Spleen (tissue), 11 donors: ENCODE data around the gene PPM1B. TPM values are rescaled to one million over a fixed set of nuclear protein-coding genes. Genes with fewer than 3 reads are reported as not detected.
"Not testable (repeated sequence)": the region's sequence is repeated elsewhere in the genome, so short reads cannot be mapped to it uniquely, and the experiment has no call there.

Source experiments
- DNase-seq: peaks from one replicate; pipeline ENCODE4 v3.0.0-alpha.2; 2020
- H3K27ac ChIP-seq, 8 donors: fragments of 200-600 bp; sonication (generic) in 7 of 8; 1 replicate in 4 of 8; 2 replicates in 4 of 8; pipeline versions ENCODE4 v1.5.0 to v1.8.0; 2016 to 2021; ENCODE audit warnings: inconsistent platforms in 4 of 8, mild to moderate bottlenecking in 4 of 8, moderate library complexity in 1 of 8
- H3K27me3 ChIP-seq, 7 donors: fragments of 200-600 bp; sonication (generic) in 6 of 7; replicated peaks in 1 of 7; 1 replicate in 4 of 7; 2 replicates in 3 of 7; pipeline versions ENCODE4 v1.5.0 to v1.8.0; 2016 to 2021; ENCODE audit warnings: inconsistent platforms in 3 of 7, mild to moderate bottlenecking in 1 of 7
- H3K36me3 ChIP-seq, 6 donors: fragments of 200-600 bp; sonication (generic) in 5 of 6; 1 replicate in 4 of 6; 2 replicates in 2 of 6; pipeline versions ENCODE4 v1.5.0 to v1.8.0; 2016 to 2021; ENCODE audit warnings: inconsistent platforms in 2 of 6
- H3K4me1 ChIP-seq, 6 donors: fragments of 200-600 bp; sonication (generic) in 5 of 6; 1 replicate in 3 of 6; 2 replicates in 3 of 6; pipeline versions ENCODE4 v1.5.0 to v1.8.0; 2016 to 2021; ENCODE audit warnings: inconsistent platforms in 3 of 6
- H3K4me3 ChIP-seq, 8 donors: fragments of 200-600 bp; sonication (generic) in 7 of 8; 1 replicate in 4 of 8; 2 replicates in 4 of 8; pipeline versions ENCODE4 v1.5.0 to v1.8.0; 2016 to 2021; ENCODE audit warnings: inconsistent platforms in 4 of 8, mild to moderate bottlenecking in 4 of 8, moderate library complexity in 2 of 8
- H3K9me3 ChIP-seq, 8 donors: fragments of 200-600 bp; sonication (generic) in 7 of 8; 1 replicate in 4 of 8; 2 replicates in 4 of 8; pipeline versions ENCODE4 v1.5.0 to v1.8.0; 2016 to 2021; ENCODE audit warnings: inconsistent platforms in 4 of 8
- CTCF ChIP-seq, 11 experiments: fragments of 200-600 bp in 7 of 11; fragments of 450-650 bp in 4 of 11; sonication (generic) in 4 of 11; IDR thresholded peaks in 8 of 11; conservative IDR thresholded peaks in 3 of 11; 1 replicate in 7 of 11; 2 replicates in 4 of 11; pipeline versions ENCODE4 v1.4.0 to v1.8.0; 2016 to 2021; ENCODE audit warnings: antibody characterized with exemption in 11 of 11, inconsistent platforms in 4 of 11, mild to moderate bottlenecking in 1 of 11
- POLR2A ChIP-seq, 3 donors: fragments of 450-650 bp; IDR thresholded peaks; one replicate each; pipeline ENCODE4 v1.5.1; 2017; ENCODE audit warnings: antibody characterized with exemption in 3 of 3, mild to moderate bottlenecking in 1 of 3
- POLR2AphosphoS5 ChIP-seq, 3 donors: sonication (generic); formaldehyde crosslinking; IDR thresholded peaks; one replicate each; pipeline ENCODE4 v1.5.1; 2017; ENCODE audit warnings: antibody characterized with exemption in 3 of 3
- WGBS, 5 donors: extraction: QIAGEN DNeasy Blood & Tissue Kit in 3 of 5; methylation state at CpG; one replicate each; pipeline versions ENCODE4 v1.1.5 to v1.1.7; 2013 to 2018; 5-methylcytosine and 5-hydroxymethylcytosine counted together
- intact Hi-C: fragments of 100-400 bp; cut with DNase I; formaldehyde crosslinking; loops from one replicate; pipeline ENCODE4 v1.15.0; 2023; ENCODE audit warnings: low total_unique reads
- polyA plus RNA-seq, 3 donors: library from polyadenylated mRNA; stranded (reverse); fragments of 200-250 nt; gene quantifications; one replicate each; pipeline ENCODE4 v1.2.1, GENCODE V29; 2013
- total RNA-seq, 7 donors: library from RNA; depleted of rRNA in 3 of 7; stranded (reverse); fragments of >200 nt in 3 of 7; fragmentation: NEBNext Ultra II Directional in 4 of 7; extraction: Animal tissue kit (Norgen Biotek cat#: 25700) in 4 of 7; gene quantifications; one replicate each; pipeline versions ENCODE4 v1.1.0 to v1.2.1, GENCODE V29; 2016 to 2021
- donor health status: healthy with polysubstance abuse.
- donor health status: DM: no; HTN: no; CAD: no; lungs with moderate emphysema.
- donor health status: DM: no; HTN: no; CAD: no.
- donor health status: Bipolar disorder and iron deficiency.
- donor health status: healthy.
- donor health status: DM: no; HTN: no; CAD: no.
- donor health status: DM: yes; HTN: yes; CAD: no.

PPM1B gene
- total and polyA plus RNA-seq, 10 donors: 21.9 to 86.3 (median 57.4) TPM

DNA sequence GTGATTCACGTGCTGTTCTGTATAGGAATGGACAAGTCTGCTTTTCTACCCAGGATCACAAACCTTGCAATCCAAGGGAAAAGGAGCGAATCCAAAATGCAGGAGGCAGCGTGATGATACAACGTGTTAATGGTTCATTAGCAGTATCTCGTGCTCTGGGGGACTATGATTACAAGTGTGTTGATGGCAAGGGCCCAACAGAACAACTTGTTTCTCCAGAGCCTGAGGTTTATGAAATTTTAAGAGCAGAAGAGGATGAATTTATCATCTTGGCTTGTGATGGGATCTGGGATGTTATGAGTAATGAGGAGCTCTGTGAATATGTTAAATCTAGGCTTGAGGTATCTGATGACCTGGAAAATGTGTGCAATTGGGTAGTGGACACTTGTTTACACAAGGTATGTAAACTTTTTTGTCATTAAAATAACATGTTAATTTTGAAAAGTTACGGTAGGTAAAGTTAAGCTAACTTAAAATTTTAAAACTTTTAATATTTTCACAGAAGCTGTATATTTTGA, 33.0 kb downstream of the PPM1B start:
- no peak overlapping the region for H3K27ac ChIP-seq
- no peak for TF ChIP-seq CTCF (IDR thresholded peaks at IDR 0.05 in 8 of 11, conservative IDR thresholded peaks at IDR 0.05 in 3 of 11)
- TF ChIP-seq POLR2AphosphoS5 (IDR thresholded peaks at IDR 0.05): no peak
- no peak for TF ChIP-seq POLR2A (IDR thresholded peaks at IDR 0.05)
- H3K36me3 ChIP-seq: peaks cover 0 to 51% (median 7%) of the 10 kb centered on the region in 6 donors
- peaks cover 0 to 85% (median 10%) of the 10 kb centered on the region in 6 donors for H3K4me1 ChIP-seq
- H3K27me3 ChIP-seq: no peaks in the 10 kb centered on the region
- no peak for DNase-seq
- 95 to 98% (median 98%) methylated on average over 6 of the region's 6 CpGs for WGBS, 5 donors
- H3K4me3 ChIP-seq: no peak overlapping the region
- peaks cover 0 to 6% (median 0%) of the 10 kb centered on the region in 8 donors for H3K9me3 ChIP-seq
- intact Hi-C loops: no loop called here

DNA sequence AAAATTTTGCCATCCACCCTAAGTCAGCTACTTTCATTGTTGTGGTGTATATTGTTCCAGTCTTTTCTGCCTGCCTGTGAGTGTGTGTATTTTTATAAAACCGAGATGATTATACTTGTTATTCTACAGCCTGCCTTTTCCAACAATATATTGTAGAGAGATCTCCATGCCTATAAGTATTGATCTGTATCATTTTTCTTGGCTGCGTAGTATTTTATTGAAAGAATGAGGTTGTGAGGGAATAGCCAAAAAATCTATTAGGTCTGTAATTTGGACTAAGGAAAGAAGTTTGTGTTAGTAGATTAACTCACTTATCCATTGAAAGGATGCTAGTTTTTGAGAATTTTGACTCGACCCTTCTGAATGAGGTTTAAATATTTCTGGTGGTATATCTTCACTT, 34.9 kb downstream of the PPM1B start:
- intact Hi-C loops: no loop called here
- peaks cover 0 to 68% (median 9%) of the 10 kb centered on the region in 6 donors for H3K4me1 ChIP-seq
- DNase-seq: no peak
- 96 to 98% (median 97%) methylated on average over 3 of the region's 3 CpGs for WGBS, 5 donors
- no peaks in the 10 kb centered on the region for H3K27me3 ChIP-seq
- H3K27ac ChIP-seq: no peak overlapping the region
- H3K4me3 ChIP-seq: no peak overlapping the region
- H3K36me3 ChIP-seq: peaks cover 0 to 45% (median 7%) of the 10 kb centered on the region in 6 donors
- TF ChIP-seq CTCF (IDR thresholded peaks at IDR 0.05 in 8 of 11, conservative IDR thresholded peaks at IDR 0.05 in 3 of 11) (no peak), POLR2A (IDR thresholded peaks at IDR 0.05) (no peak), POLR2AphosphoS5 (IDR thresholded peaks at IDR 0.05) (no peak)
- H3K9me3 ChIP-seq: peaks cover 0 to 6% (median 0%) of the 10 kb centered on the region in 8 donors

GRCh38 chr2:44205169-44205568, 36.5 kb downstream of the PPM1B start:
- H3K27ac ChIP-seq: no peak overlapping the region
- TF ChIP-seq POLR2A (IDR thresholded peaks at IDR 0.05): no peak
- no peak for TF ChIP-seq POLR2AphosphoS5 (IDR thresholded peaks at IDR 0.05)
- TF ChIP-seq CTCF (IDR thresholded peaks at IDR 0.05 in 8 of 11, conservative IDR thresholded peaks at IDR 0.05 in 3 of 11): no peak
- intact Hi-C loops: no loop called here
- H3K4me1 ChIP-seq: peaks cover 0 to 54% (median 9%) of the 10 kb centered on the region in 6 donors
- WGBS, 5 donors: 33 to 70% (median 61%) methylated on average over 1 of the region's 1 CpG
- H3K9me3 ChIP-seq: peaks cover 0 to 6% (median under 1%) of the 10 kb centered on the region in 8 donors
- no peaks in the 10 kb centered on the region for H3K27me3 ChIP-seq
- peaks cover 0 to 61% (median 20%) of the 10 kb centered on the region in 6 donors for H3K36me3 ChIP-seq
- no peak for DNase-seq
- no peak overlapping the region for H3K4me3 ChIP-seq

- Histone ChIP-seq H3K4me3 (no peak overlapping the region), H3K27me3 (no peaks in the 10 kb centered on the region), H3K27ac (no peak overlapping the region), H3K4me1 (peaks cover 0 to 36% (median 5%) of the 10 kb centered on the region in 6 donors), H3K36me3 (peaks cover 0 to 66% (median 25%) of the 10 kb centered on the region in 6 donors), H3K9me3 (peaks cover 0 to 8% (median 2%) of the 10 kb centered on the region in 8 donors)
- intact Hi-C loops: no loop called here
- DNase-seq: no peak
- no peak for TF ChIP-seq POLR2A (IDR thresholded peaks at IDR 0.05)
- TF ChIP-seq CTCF (IDR thresholded peaks at IDR 0.05 in 8 of 11, conservative IDR thresholded peaks at IDR 0.05 in 3 of 11): no peak
- TF ChIP-seq POLR2AphosphoS5 (IDR thresholded peaks at IDR 0.05): no peak
- 84 to 94% (median 88%) methylated on average over 2 of the region's 2 CpGs for WGBS, 5 donors
Observed at GRCh38 chr2:44207102-44207501, 38.4 kb downstream of the PPM1B start.

- not testable (repeated sequence) for H3K27ac ChIP-seq, DNase-seq
- WGBS, 5 donors: 92 to 98% (median 95%) methylated on average over 8 of the region's 8 CpGs
Observed at GRCh38 chr2:44207648-44208047, 39.0 kb downstream of the PPM1B start.

More at GRCh38 chr2:44207648-44208047, 39.0 kb downstream of the PPM1B start:
- H3K4me3 ChIP-seq, intact Hi-C loops, H3K9me3 ChIP-seq, H3K27me3 ChIP-seq: not testable (repeated sequence)
- Histone ChIP-seq H3K4me1 (peaks cover 0 to 31% (median 3%) of the 10 kb centered on the region in 6 donors), H3K36me3 (peaks cover 0 to 66% (median 28%) of the 10 kb centered on the region in 6 donors)
